ENCODE data around the gene EPO.
A peak's percentile ranks its signal among the peaks of the same experiment; 100 is the strongest.

The EPO gene

GRCh38 chr7:100720279-100720670, at the start of gene EPO:
TSS of gene EPO (plus strand) at chr7:100720468. CDS start at chr7:100720981, 513 bp downstream.
- Mint-ChIP-seq H3K36me3 (peaks cover 8% of the 10 kb centered on the region), H3K4me3 (peak within 1 kb of the TSS; percentile 35), H3K9me3 (ENCODE audit: low read depth) (no peaks in the 10 kb centered on the region), H3K27ac (no peak within 1 kb of the TSS), H3K4me1 (ENCODE audit: low read depth) (peaks cover 6% of the 10 kb centered on the region), H3K27me3 (peaks cover 30% of the 10 kb centered on the region)

- no peak overlapping the region for H3K4me3 Mint-ChIP-seq
Measured at GRCh38 chr7:100671353-100672327, 48.6 kb upstream of the EPO start.

GRCh38 chr7:100673302-100673941, 46.8 kb upstream of the EPO start, which contains the start of gene GNB2:
TSS of gene GNB2 (plus strand) at chr7:100673740. CDS start at chr7:100676266, 2,526 bp downstream.
- Mint-ChIP-seq H3K27ac (peak within 1 kb of the TSS; percentile 93), H3K36me3 (no peaks in the 10 kb centered on the region), H3K4me1 (ENCODE audit: low read depth) (peaks cover 15% of the 10 kb centered on the region), H3K27me3 (no peaks in the 10 kb centered on the region), H3K4me3 (peak within 1 kb of the TSS; percentile 94), H3K9me3 (ENCODE audit: low read depth) (no peaks in the 10 kb centered on the region)

More at GRCh38 chr7:100671353-100672327, 48.6 kb upstream of the EPO start:
- H3K36me3 Mint-ChIP-seq, result no peaks in the 10 kb centered on the region
- H3K27ac Mint-ChIP-seq, result no peak overlapping the region
- H3K4me1 Mint-ChIP-seq (ENCODE audit: low read depth), result peaks cover 5% of the 10 kb centered on the region
- no peaks in the 10 kb centered on the region for H3K9me3 Mint-ChIP-seq (ENCODE audit: low read depth)
- H3K27me3 Mint-ChIP-seq, result no peaks in the 10 kb centered on the region

- Mint-ChIP-seq H3K27ac (peak overlapping the region; percentile 84), H3K36me3 (no peaks in the 10 kb centered on the region), H3K27me3 (no peaks in the 10 kb centered on the region), H3K9me3 (ENCODE audit: low read depth) (no peaks in the 10 kb centered on the region), H3K4me1 (ENCODE audit: low read depth) (peaks cover 15% of the 10 kb centered on the region), H3K4me3 (peak overlapping the region; percentile 94)
Measured at GRCh38 chr7:100673942-100674410, 46.3 kb upstream of the EPO start.

GRCh38 chr7:100674411-100675104, 45.7 kb upstream of the EPO start:
- peak overlapping the region; percentile 94 for H3K4me3 Mint-ChIP-seq
- no peaks in the 10 kb centered on the region for H3K27me3 Mint-ChIP-seq
- peak overlapping the region; percentile 84 for H3K27ac Mint-ChIP-seq
- H3K4me1 Mint-ChIP-seq (ENCODE audit: low read depth), result peaks cover 17% of the 10 kb centered on the region
- H3K9me3 Mint-ChIP-seq (ENCODE audit: low read depth), result no peaks in the 10 kb centered on the region
- H3K36me3 Mint-ChIP-seq, result no peaks in the 10 kb centered on the region

GRCh38 chr7:100675105-100675451, 45.2 kb upstream of the EPO start:
- H3K4me1 Mint-ChIP-seq (ENCODE audit: low read depth), result peaks cover 19% of the 10 kb centered on the region
- no peaks in the 10 kb centered on the region for H3K36me3 Mint-ChIP-seq
- H3K4me3 Mint-ChIP-seq, result peak overlapping the region; percentile 94
- H3K27me3 Mint-ChIP-seq, result no peaks in the 10 kb centered on the region
- H3K9me3 Mint-ChIP-seq (ENCODE audit: low read depth), result no peaks in the 10 kb centered on the region
- H3K27ac Mint-ChIP-seq, result no peak overlapping the region

- no peaks in the 10 kb centered on the region for H3K27me3 Mint-ChIP-seq
- H3K9me3 Mint-ChIP-seq (ENCODE audit: low read depth), result no peaks in the 10 kb centered on the region
- no peaks in the 10 kb centered on the region for H3K36me3 Mint-ChIP-seq
- peak overlapping the region; percentile 75 for H3K27ac Mint-ChIP-seq
- H3K4me3 Mint-ChIP-seq, result peak overlapping the region; percentile 88
- H3K4me1 Mint-ChIP-seq (ENCODE audit: low read depth), result peaks cover 23% of the 10 kb centered on the region
Measured at GRCh38 chr7:100675581-100676350, 44.5 kb upstream of the EPO start.

GRCh38 chr7:100676501-100677306, 43.6 kb upstream of the EPO start:
- Mint-ChIP-seq H3K4me1 (ENCODE audit: low read depth) (peaks cover 30% of the 10 kb centered on the region), H3K27me3 (no peaks in the 10 kb centered on the region), H3K27ac (peak overlapping the region; percentile 85), H3K36me3 (no peaks in the 10 kb centered on the region), H3K4me3 (peak overlapping the region; percentile 88), H3K9me3 (ENCODE audit: low read depth) (no peaks in the 10 kb centered on the region)

GRCh38 chr7:100677308-100678267, 42.7 kb upstream of the EPO start:
- Mint-ChIP-seq H3K9me3 (ENCODE audit: low read depth) (no peaks in the 10 kb centered on the region), H3K27ac (peak overlapping the region; percentile 91), H3K4me1 (ENCODE audit: low read depth) (peaks cover 31% of the 10 kb centered on the region), H3K36me3 (no peaks in the 10 kb centered on the region), H3K27me3 (no peaks in the 10 kb centered on the region), H3K4me3 (peak overlapping the region; percentile 77)

- peaks cover 33% of the 10 kb centered on the region for H3K4me1 Mint-ChIP-seq (ENCODE audit: low read depth)
- no peaks in the 10 kb centered on the region for H3K9me3 Mint-ChIP-seq (ENCODE audit: low read depth)
- no peaks in the 10 kb centered on the region for H3K36me3 Mint-ChIP-seq
- peak overlapping the region; percentile 54 for H3K27ac Mint-ChIP-seq
- peak overlapping the region; percentile 35 for H3K4me3 Mint-ChIP-seq
- no peaks in the 10 kb centered on the region for H3K27me3 Mint-ChIP-seq
Measured at GRCh38 chr7:100678291-100678984, 41.8 kb upstream of the EPO start.

- Mint-ChIP-seq H3K36me3 (no peaks in the 10 kb centered on the region), H3K4me3 (no peak overlapping the region), H3K27ac (peak overlapping the region; percentile 54), H3K9me3 (ENCODE audit: low read depth) (no peaks in the 10 kb centered on the region), H3K4me1 (ENCODE audit: low read depth) (peaks cover 33% of the 10 kb centered on the region), H3K27me3 (no peaks in the 10 kb centered on the region)
Measured at GRCh38 chr7:100679129-100679926, 40.9 kb upstream of the EPO start.

All from activated naive CD8-positive, alpha-beta T cell (primary cell).